ENCODE data around the gene PI4K2B. TPM values are rescaled to one million over a fixed set of nuclear protein-coding genes. Genes with fewer than 3 reads are reported as not detected.

The PI4K2B gene
- total and polyA plus RNA-seq, 2 experiments from 2014 or later, result 3.3 to 6.5 TPM

DNA sequence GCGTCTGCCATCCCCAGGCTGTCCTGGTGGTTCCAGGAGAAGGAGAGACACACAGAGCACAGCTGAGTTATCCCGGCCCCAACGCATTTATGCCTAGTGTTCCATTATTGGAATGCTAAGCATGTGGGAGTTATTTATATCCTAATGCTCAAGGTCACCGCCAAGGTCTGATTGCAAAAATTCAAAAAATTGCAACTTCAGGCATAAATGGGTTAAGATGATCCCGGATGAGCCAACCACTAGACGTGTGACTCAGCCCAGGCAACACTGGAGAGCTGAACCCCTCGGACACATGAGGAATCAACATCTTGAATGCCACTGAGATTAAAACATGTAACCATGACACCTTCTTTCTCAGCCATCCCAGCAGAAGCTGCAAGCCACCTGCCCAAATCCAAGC is 74.9 kb downstream of the PI4K2B start:
- peaks cover 7% of the 10 kb centered on the region for H3K4me1 ChIP-seq (ENCODE audit: low read depth)
- H3K9me3 ChIP-seq (ENCODE audit: low read depth), result no peaks in the 10 kb centered on the region
- TF ChIP-seq, protein P1, sequence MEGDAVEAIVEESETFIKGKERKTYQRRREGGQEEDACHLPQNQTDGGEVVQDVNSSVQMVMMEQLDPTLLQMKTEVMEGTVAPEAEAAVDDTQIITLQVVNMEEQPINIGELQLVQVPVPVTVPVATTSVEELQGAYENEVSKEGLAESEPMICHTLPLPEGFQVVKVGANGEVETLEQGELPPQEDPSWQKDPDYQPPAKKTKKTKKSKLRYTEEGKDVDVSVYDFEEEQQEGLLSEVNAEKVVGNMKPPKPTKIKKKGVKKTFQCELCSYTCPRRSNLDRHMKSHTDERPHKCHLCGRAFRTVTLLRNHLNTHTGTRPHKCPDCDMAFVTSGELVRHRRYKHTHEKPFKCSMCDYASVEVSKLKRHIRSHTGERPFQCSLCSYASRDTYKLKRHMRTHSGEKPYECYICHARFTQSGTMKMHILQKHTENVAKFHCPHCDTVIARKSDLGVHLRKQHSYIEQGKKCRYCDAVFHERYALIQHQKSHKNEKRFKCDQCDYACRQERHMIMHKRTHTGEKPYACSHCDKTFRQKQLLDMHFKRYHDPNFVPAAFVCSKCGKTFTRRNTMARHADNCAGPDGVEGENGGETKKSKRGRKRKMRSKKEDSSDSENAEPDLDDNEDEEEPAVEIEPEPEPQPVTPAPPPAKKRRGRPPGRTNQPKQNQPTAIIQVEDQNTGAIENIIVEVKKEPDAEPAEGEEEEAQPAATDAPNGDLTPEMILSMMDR (IDR thresholded peaks at IDR 0.05; ENCODE audit: low read depth, low read length), result no peak
- no peaks in the 10 kb centered on the region for H3K36me3 ChIP-seq
- no peak overlapping the region for H3K27ac ChIP-seq
- H3K27me3 ChIP-seq, result no peaks in the 10 kb centered on the region
- H3K4me3 ChIP-seq, result no peak overlapping the region
- DNase-seq (ENCODE audit: low read depth in 1 of 2, low spot score in 1 of 2), result peak in 1 of 2 donors; percentile 18

DNA sequence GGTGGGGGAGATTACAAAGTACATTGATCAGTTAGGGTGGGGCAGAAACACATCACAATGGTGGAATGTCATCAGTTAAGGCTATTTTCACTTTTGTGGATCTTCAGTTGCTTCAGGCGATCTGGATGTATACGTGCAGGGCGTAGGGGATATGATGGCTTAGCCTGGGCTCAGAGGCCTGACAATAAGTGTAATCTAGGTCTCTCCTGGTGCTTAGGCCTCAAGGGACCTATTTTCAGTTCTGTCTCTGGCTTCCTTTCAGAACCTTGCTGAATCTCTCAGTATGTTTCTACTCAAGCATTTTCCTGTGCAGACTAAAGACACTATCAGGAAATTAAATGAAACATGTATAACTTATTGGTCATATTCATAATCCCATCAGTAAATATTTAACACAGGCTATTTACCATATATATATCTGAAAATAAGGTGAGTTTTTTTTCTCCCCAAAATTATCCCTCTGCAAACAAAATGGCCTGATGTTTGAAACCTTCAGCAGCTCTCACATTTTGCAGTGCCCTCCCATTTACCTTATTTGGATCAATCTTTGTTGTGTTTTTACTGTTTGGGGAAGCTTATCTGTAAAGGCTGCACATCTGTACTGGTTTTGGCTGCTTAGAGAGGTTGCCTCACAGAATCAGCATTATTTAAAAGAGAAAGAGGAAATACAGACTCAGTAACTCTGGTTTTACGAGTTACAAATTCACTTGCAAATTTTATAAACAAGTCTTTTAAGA is 76.4 kb downstream of the PI4K2B start:
- H3K9me3 ChIP-seq (ENCODE audit: low read depth), result no peaks in the 10 kb centered on the region
- H3K27me3 ChIP-seq, result no peaks in the 10 kb centered on the region
- H3K4me1 ChIP-seq (ENCODE audit: low read depth), result peaks cover 7% of the 10 kb centered on the region
- H3K27ac ChIP-seq, result no peak overlapping the region
- H3K36me3 ChIP-seq, result no peaks in the 10 kb centered on the region
- no peak overlapping the region for H3K4me3 ChIP-seq
- no peak for DNase-seq (ENCODE audit: low read depth in 1 of 2, low spot score in 1 of 2)
- TF ChIP-seq, protein P1 (IDR thresholded peaks at IDR 0.05; ENCODE audit: low read depth, low read length), result no peak

DNA sequence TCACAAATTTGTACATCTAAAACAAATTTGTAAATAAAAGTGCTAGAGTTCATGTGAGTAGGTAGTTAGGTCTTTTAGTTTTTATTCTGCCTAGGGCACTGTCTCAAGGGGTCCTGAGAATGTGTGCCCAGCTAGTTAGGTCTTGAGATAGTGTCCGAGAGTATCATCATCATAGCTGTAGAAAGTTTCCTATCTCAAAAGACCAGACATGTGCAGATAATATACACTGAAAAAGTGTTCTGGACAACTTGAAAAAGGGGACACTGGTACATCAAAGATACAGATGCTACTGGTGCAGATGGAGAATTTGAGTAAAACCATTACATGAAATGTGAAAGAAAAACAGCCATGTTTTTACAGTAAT is 77.0 kb downstream of the PI4K2B start:
- H3K27me3 ChIP-seq, result no peaks in the 10 kb centered on the region
- no peaks in the 10 kb centered on the region for H3K9me3 ChIP-seq (ENCODE audit: low read depth)
- H3K4me3 ChIP-seq, result no peak overlapping the region
- DNase-seq (ENCODE audit: low read depth in 1 of 2, low spot score in 1 of 2), result no peak
- peaks cover under 1% of the 10 kb centered on the region for H3K36me3 ChIP-seq
- no peak overlapping the region for H3K27ac ChIP-seq
- TF ChIP-seq, protein P1 (IDR thresholded peaks at IDR 0.05; ENCODE audit: low read depth, low read length), result no peak
- peaks cover 7% of the 10 kb centered on the region for H3K4me1 ChIP-seq (ENCODE audit: low read depth)

DNA sequence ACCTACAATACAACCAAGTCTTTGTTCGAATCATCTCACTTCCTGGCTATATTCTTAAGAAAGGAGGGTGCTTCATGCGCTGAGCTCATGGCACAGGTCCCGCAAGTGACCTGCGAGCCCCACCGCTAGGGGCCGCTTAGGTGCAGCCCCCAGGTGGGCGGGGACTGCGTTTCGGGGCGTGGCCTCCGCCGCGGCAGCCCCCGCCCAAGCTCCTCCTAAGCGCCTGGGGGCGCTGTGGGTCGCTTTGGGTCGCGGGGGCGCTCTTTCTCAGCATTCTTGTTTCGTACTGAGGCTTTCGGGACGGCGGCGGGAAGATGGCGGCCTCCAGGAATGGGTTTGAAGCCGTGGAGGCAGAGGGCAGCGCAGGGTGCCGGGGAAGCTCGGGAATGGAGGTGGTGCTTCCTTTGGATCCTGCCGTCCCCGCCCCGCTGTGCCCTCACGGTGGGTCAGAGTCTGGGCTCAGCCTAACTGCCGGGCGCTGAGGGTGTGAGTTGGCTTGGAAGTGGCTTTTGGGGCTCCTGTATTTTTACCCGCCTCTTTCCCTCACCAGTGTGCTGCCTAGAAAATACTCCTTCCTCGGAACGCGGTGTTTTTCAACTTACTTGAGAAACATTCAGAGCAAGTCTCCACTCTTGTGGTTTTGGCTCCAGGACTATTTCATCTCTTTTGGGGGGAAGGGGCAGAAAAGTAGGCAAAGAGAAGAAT is 78.8 kb downstream of the PI4K2B start, which contains the start of gene ZCCHC4:
ZCCHC4 (plus strand) TSS at position 279 of the 705 bp plus-strand sequence; CDS start at position 315, 36 bp downstream.
- TF ChIP-seq, protein P1 (IDR thresholded peaks at IDR 0.05; ENCODE audit: low read depth, low read length), result peak; percentile 100
- Histone ChIP-seq H3K36me3 (peaks cover 7% of the 10 kb centered on the region), H3K27ac (peak within 1 kb of the TSS; percentile 92), H3K9me3 (ENCODE audit: low read depth) (no peaks in the 10 kb centered on the region), H3K4me1 (ENCODE audit: low read depth) (peaks cover 7% of the 10 kb centered on the region), H3K27me3 (no peaks in the 10 kb centered on the region), H3K4me3 (peak within 1 kb of the TSS; percentile 46)
- DNase-seq (ENCODE audit: low read depth in 1 of 2, low spot score in 1 of 2), result peak; percentile 95

DNA sequence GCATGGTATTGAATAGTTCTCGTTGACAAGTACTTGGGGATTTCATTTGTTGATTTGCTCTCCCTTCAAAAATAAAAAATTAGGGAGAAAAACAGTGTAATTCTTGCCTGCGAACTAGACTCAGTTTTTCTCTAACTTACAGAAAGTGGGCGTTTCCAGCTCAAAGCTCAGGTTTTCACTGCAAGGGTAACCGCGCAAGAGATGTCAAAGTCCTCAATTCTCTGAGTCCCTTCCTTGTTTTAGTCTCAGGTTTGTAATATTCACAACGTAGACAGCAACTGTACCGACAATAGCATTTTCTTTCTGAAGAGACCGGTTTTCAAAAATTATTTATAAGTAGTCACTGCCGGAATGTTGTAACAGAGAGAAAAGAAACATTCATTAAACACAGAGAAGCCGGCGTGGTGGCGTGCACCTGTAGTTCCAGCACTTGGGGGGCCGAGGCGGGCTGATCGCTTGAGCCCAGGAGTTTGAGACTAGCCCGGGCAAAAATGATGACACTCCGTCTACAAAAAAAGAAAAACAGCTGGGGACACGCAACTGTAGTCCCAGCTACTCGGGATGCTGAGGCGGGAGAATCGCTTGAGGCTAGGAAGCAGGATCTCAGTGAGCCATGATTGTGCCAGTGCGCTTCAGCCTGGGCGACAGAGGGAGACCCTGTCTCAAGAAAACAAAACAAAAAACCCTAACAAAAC is 79.5 kb downstream of the PI4K2B start:
- H3K36me3 ChIP-seq, result peaks cover 7% of the 10 kb centered on the region

More for the DNA sequence above, 79.5 kb downstream of the PI4K2B start:
- H3K4me1 ChIP-seq (ENCODE audit: low read depth), result peaks cover 7% of the 10 kb centered on the region
- peak overlapping the region; percentile 46 for H3K4me3 ChIP-seq
- H3K27me3 ChIP-seq, result no peaks in the 10 kb centered on the region
- peak overlapping the region; percentile 92 for H3K27ac ChIP-seq
- TF ChIP-seq, protein P1 (IDR thresholded peaks at IDR 0.05; ENCODE audit: low read depth, low read length), result no peak
- no peaks in the 10 kb centered on the region for H3K9me3 ChIP-seq (ENCODE audit: low read depth)
- no peak for DNase-seq (ENCODE audit: low read depth in 1 of 2, low spot score in 1 of 2)
